Raji (cell line): ENCODE results near the gene HP.

ENCODE experiments used
- POLR2A ChIP-seq: IDR thresholded peaks from 2 replicates; pipeline ENCODE4 v1.6.1; 2011; ENCODE audit warnings: low read depth, low read length, control low read depth; ENCODE audit not compliant: insufficient read depth

Gene HP

GRCh38 chr16:72064361-72064894 lies 10.1 kb downstream of the HP start:
- no peak for TF ChIP-seq POLR2A

GRCh38 chr16:72066747-72067146 lies 12.4 kb downstream of the HP start:
- no peak for TF ChIP-seq POLR2A

- TF ChIP-seq POLR2A, result no peak
These were observed 14.6 kb downstream of the HP start for GRCh38 chr16:72068930-72069329.

- no peak for TF ChIP-seq POLR2A
These were observed 18.4 kb downstream of the HP start for GRCh38 chr16:72072514-72073342.

- no peak for TF ChIP-seq POLR2A
These were observed 19.4 kb downstream of the HP start for GRCh38 chr16:72073560-72074230.

GRCh38 chr16:72083778-72084404 lies 29.6 kb downstream of the HP start:
- TF ChIP-seq POLR2A, result no peak

GRCh38 chr16:72084445-72084844 lies 30.1 kb downstream of the HP start:
- TF ChIP-seq POLR2A, result no peak

GRCh38 chr16:72085002-72085401 lies 30.7 kb downstream of the HP start:
- no peak for TF ChIP-seq POLR2A

GRCh38 chr16:72091217-72091616 lies 36.9 kb downstream of the HP start:
- no peak for TF ChIP-seq POLR2A

- TF ChIP-seq POLR2A, result no peak
These were observed 38.6 kb downstream of the HP start for GRCh38 chr16:72092832-72093447.

GRCh38 chr16:72093448-72094265 lies 39.4 kb downstream of the HP start, which contains the start of the genes DHX38 and TXNL4B:
Gene DHX38, plus strand, starts transcription at chr16:72093847. Its CDS starts 2,311 bp downstream, at chr16:72096158.
Gene TXNL4B, minus strand, starts transcription at chr16:72093620. Its CDS starts 2,871 bp downstream, at chr16:72090749.
- TF ChIP-seq POLR2A, result peak; percentile 68

GRCh38 chr16:72094266-72094610 lies 39.9 kb downstream of the HP start:
- TF ChIP-seq POLR2A, result no peak

- no peak for TF ChIP-seq POLR2A
These were observed 44.6 kb downstream of the HP start for GRCh38 chr16:72098936-72099335.

GRCh38 chr16:72099377-72099818 lies 45.1 kb downstream of the HP start:
- TF ChIP-seq POLR2A, result no peak
